HG02623 (cell line): ENCODE measurements around the gene RASSF8.

ENCODE experiments used
- ATAC-seq: cut with Tn5 transposase; IDR thresholded peaks from one replicate; pipeline ENCODE4 v1.9.1; 2021; ENCODE audit warnings: moderate library complexity; ENCODE audit not compliant: unreplicated experiment

Gene RASSF8

GRCh38 chr12:25960961-25961360 lies 2.5 kb downstream of the RASSF8 start:
- no peak for ATAC-seq

GRCh38 chr12:25962932-25963525 lies 4.5 kb downstream of the RASSF8 start:
- no peak for ATAC-seq

- no peak for ATAC-seq
These were observed 7.2 kb downstream of the RASSF8 start for GRCh38 chr12:25965682-25966081.

- ATAC-seq = no peak
These were observed 11.6 kb downstream of the RASSF8 start for GRCh38 chr12:25970082-25970481.

GRCh38 chr12:25970916-25971653 lies 12.6 kb downstream of the RASSF8 start:
- no peak for ATAC-seq

- no peak for ATAC-seq
These were observed 13.2 kb downstream of the RASSF8 start for GRCh38 chr12:25971654-25972041.

- no peak for ATAC-seq
These were observed 14.3 kb downstream of the RASSF8 start for GRCh38 chr12:25972783-25973182.

GRCh38 chr12:25975179-25975578 lies 16.7 kb downstream of the RASSF8 start:
- ATAC-seq = no peak

GRCh38 chr12:25975682-25976081 lies 17.2 kb downstream of the RASSF8 start:
- ATAC-seq = no peak

GRCh38 chr12:25976289-25976688 lies 17.8 kb downstream of the RASSF8 start:
- ATAC-seq = no peak

GRCh38 chr12:25977047-25977446 lies 18.6 kb downstream of the RASSF8 start:
- no peak for ATAC-seq

- ATAC-seq = no peak
These were observed 20.6 kb downstream of the RASSF8 start for GRCh38 chr12:25979059-25979458.

GRCh38 chr12:25979563-25979962 lies 21.1 kb downstream of the RASSF8 start:
- ATAC-seq = no peak

GRCh38 chr12:25980035-25980434 lies 21.6 kb downstream of the RASSF8 start:
- no peak for ATAC-seq

- ATAC-seq = no peak
These were observed 23.1 kb downstream of the RASSF8 start for GRCh38 chr12:25981597-25981996.

GRCh38 chr12:25982416-25982815 lies 23.9 kb downstream of the RASSF8 start:
- no peak for ATAC-seq

- ATAC-seq = no peak
These were observed 25.1 kb downstream of the RASSF8 start for GRCh38 chr12:25983625-25984024.

- ATAC-seq = no peak
These were observed 26.3 kb downstream of the RASSF8 start for GRCh38 chr12:25984759-25985158.

- no peak for ATAC-seq
These were observed 27.1 kb downstream of the RASSF8 start for GRCh38 chr12:25985316-25986175.

GRCh38 chr12:25986180-25986579 lies 27.7 kb downstream of the RASSF8 start:
- no peak for ATAC-seq

GRCh38 chr12:25988505-25988904 lies 30.0 kb downstream of the RASSF8 start:
- ATAC-seq = no peak

GRCh38 chr12:25990495-25990894 lies 32.0 kb downstream of the RASSF8 start:
- no peak for ATAC-seq
